IPS DF 6.9 (cell line): ENCODE results near the gene C2CD4C.
"Not testable (repeated sequence)": the region's sequence is repeated elsewhere in the genome, so short reads cannot be mapped to it uniquely, and the experiment has no call there.

Experiments
- DNase-seq: peaks from one replicate; pipeline ENCODE4 v3.0.0-alpha.2; 2013; ENCODE audit warnings: low read depth, low spot score
- H3K27ac ChIP-seq: one replicate; pipeline ENCODE4 v1.5.1; 2013; ENCODE audit warnings: low read length, control low read depth
- H3K27me3 ChIP-seq: 2 replicates; pipeline ENCODE4 v1.6.1; 2013; ENCODE audit warnings: mild to moderate bottlenecking, low read length; ENCODE audit not compliant: control insufficient read depth, insufficient read depth
- H3K36me3 ChIP-seq: 2 replicates; pipeline ENCODE4 v1.6.1; 2013; ENCODE audit warnings: low read length; ENCODE audit not compliant: control insufficient read depth, insufficient read depth
- H3K4me1 ChIP-seq: 2 replicates; pipeline ENCODE4 v1.6.1; 2013; ENCODE audit warnings: low read length; ENCODE audit not compliant: control insufficient read depth, insufficient read depth
- H3K4me3 ChIP-seq: 2 replicates; pipeline ENCODE4 v1.5.1; 2013; ENCODE audit warnings: mild to moderate bottlenecking, low read length
- H3K9me3 ChIP-seq: 2 replicates; pipeline ENCODE4 v1.6.1; 2013; ENCODE audit warnings: low read length, inconsistent platforms; ENCODE audit not compliant: control insufficient read depth, insufficient read depth
- WGBS: extraction: QIAGEN DNeasy Blood & Tissue Kit; methylation state at CpG from one replicate; pipeline ENCODE4 v1.1.7; 2013; ENCODE audit warnings: mixed read lengths, missing lambda C conversion rate; ENCODE audit not compliant: insufficient read length, insufficient coverage; 5-methylcytosine and 5-hydroxymethylcytosine counted together

Gene C2CD4C

GRCh38 chr19:399370-399769 lies 9.6 kb downstream of the C2CD4C start:
- H3K27me3 ChIP-seq = no peaks in the 10 kb centered on the region; the same call in 1 of the 2 replicates
- H3K27ac ChIP-seq = no peak overlapping the region
- DNase-seq = no peak
- no peaks in the 10 kb centered on the region for H3K36me3 ChIP-seq
- no peaks in the 10 kb centered on the region for H3K9me3 ChIP-seq
- no peak overlapping the region for H3K4me3 ChIP-seq
- H3K4me1 ChIP-seq = no peaks in the 10 kb centered on the region; the same call in 1 of the 2 replicates
- no CpG with 5 or more reads among the region's 9 CpGs for WGBS

GRCh38 chr19:398719-399118 lies 10.2 kb downstream of the C2CD4C start:
- H3K9me3 ChIP-seq = no peaks in the 10 kb centered on the region
- no peaks in the 10 kb centered on the region; the same call in 1 of the 2 replicates for H3K27me3 ChIP-seq
- no peak for DNase-seq
- H3K4me3 ChIP-seq = no peak overlapping the region
- no CpG with 5 or more reads among the region's 17 CpGs for WGBS
- H3K27ac ChIP-seq = no peak overlapping the region
- H3K4me1 ChIP-seq = no peaks in the 10 kb centered on the region; the same call in 1 of the 2 replicates
- no peaks in the 10 kb centered on the region for H3K36me3 ChIP-seq

DNA sequence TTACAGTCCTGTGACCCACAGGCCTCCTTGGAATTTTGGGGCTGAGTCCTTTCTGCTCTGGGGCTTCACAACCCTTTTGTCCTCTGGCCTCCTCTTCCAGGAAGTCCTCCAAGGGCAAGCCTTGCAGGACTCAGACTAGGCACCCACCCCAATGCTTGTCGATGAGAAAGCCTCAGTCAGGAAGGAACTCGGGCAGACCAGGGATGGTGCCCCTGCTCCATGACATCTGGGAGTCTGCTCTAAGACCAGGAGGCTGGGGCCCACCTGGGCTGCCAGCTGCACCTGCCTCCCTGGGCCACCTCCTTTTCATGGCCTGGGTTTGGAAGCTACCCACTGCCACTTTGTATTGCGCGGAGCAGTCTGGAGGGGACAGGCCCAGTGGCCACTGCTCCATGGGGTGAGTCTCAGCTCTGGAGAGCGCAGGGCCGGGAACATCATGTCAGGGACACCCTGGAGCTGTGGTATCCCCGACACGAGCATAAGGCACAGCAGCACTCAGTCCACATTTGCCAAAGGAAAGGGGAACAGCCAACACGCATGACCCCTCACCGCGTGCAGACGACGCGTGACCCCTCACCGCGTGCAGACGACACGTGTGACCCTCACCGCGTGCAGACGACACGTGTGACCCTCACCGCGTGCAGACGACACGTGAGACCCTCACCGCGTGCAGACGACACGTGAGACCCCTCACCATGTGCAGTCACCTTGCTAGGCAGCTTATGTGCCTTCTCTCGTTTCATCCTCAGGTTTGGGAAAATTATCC lies 10.8 kb downstream of the C2CD4C start:
- Histone ChIP-seq H3K27ac (no peak overlapping the region), H3K4me1 (no peaks in the 10 kb centered on the region; the same call in 1 of the 2 replicates), H3K4me3 (no peak overlapping the region), H3K36me3 (no peaks in the 10 kb centered on the region), H3K9me3 (no peaks in the 10 kb centered on the region), H3K27me3 (no peaks in the 10 kb centered on the region; the same call in 1 of the 2 replicates)
- no CpG with 5 or more reads among the region's 31 CpGs for WGBS
- DNase-seq = no peak

DNA sequence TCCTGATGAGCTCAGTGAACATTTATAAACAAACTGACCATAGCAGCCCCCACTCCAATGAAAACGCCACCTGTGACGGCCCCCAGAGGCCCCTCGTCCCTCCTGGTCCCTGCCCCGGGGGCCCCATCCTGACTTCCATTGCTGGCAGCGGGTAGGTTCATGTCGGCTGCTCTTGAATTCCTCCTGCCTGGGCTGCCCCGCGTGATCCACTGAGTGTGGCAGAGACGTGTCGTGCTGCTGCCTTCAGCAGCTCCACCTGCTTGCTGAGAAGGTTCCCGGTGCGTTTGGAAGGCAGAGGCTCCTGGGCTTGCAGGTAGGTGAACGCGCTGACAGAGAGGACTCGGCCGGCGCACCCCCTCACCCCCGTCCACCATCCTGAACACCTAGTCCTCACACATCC lies 11.6 kb downstream of the C2CD4C start:
- DNase-seq = no peak
- H3K36me3 ChIP-seq = no peaks in the 10 kb centered on the region
- no CpG with 5 or more reads among the region's 18 CpGs for WGBS
- H3K27ac ChIP-seq = no peak overlapping the region
- no peaks in the 10 kb centered on the region for H3K9me3 ChIP-seq
- no peaks in the 10 kb centered on the region; the same call in 1 of the 2 replicates for H3K27me3 ChIP-seq
- no peaks in the 10 kb centered on the region; the same call in 1 of the 2 replicates for H3K4me1 ChIP-seq
- H3K4me3 ChIP-seq = no peak overlapping the region

- no peak for DNase-seq
- H3K27ac ChIP-seq = no peak overlapping the region
- no peaks in the 10 kb centered on the region for H3K27me3 ChIP-seq
- H3K36me3 ChIP-seq = no peaks in the 10 kb centered on the region
- no peak overlapping the region for H3K4me3 ChIP-seq
- no peaks in the 10 kb centered on the region; the same call in 1 of the 2 replicates for H3K4me1 ChIP-seq
- no peaks in the 10 kb centered on the region for H3K9me3 ChIP-seq
- WGBS = 100% methylated on average over 5 of the region's 5 CpGs
These were observed 13.5 kb downstream of the C2CD4C start for GRCh38 chr19:395467-395866.

- not testable (repeated sequence) for H3K27me3 ChIP-seq, H3K9me3 ChIP-seq
- 100% methylated on average over 1 of the region's 1 CpG for WGBS
These were observed 14.1 kb downstream of the C2CD4C start for GRCh38 chr19:394857-395256.

DNA sequence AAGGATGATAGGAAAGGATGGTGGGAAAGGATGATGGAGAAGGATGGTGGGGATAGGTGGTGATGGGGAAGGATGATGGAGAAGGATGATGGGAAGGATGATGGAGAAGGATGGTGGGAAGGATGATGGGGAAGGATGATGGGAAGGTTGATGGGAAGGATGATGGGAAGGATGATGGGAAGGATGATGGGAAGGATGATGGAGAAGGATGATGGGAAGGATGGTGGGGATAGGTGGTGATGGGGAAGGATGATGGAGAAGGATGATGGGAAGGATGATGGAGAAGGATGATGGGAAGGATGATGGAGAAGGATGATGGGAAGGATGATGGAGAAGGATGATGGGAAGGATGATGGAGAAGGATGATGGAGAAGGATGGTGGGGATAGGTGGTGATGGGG lies 15.4 kb downstream of the C2CD4C start:
- not testable (repeated sequence) for H3K27ac ChIP-seq, H3K4me1 ChIP-seq, H3K27me3 ChIP-seq, H3K9me3 ChIP-seq, H3K4me3 ChIP-seq, DNase-seq, H3K36me3 ChIP-seq

More at GRCh38 chr19:394857-395256, 14.1 kb downstream of the C2CD4C start:
- not testable (repeated sequence) for H3K4me3 ChIP-seq, H3K36me3 ChIP-seq, H3K4me1 ChIP-seq, DNase-seq, H3K27ac ChIP-seq

DNA sequence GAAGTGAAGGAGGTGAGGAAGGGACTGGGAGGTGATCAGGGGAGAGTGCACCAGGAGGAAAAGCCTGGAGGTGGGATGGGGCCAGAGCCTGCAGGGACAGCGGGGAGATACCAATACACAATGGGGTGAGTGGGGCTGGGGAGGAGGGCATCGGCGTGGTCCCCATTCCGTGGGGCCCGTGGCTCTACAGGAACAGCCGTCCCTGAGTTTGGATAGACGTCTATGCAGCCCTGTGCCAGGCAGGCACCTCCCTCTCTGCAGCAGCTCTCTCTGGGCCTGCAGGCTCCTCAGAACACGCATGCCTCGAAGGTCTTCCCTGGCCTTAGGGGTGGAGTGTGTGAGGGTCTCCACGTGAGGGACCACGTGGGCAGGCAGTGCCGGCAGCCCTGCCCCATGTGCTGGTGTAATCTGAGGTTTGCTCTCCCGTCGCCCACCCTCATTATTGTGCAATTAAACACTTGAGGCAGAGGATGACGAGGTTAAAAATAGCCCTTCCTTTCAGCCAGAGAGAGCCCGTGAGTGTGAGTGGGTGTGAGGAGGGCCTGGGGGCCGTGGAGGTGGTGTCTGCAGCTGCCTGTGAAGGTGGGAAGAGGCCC lies 16.5 kb downstream of the C2CD4C start:
- Histone ChIP-seq H3K27me3 (no peaks in the 10 kb centered on the region), H3K36me3 (no peaks in the 10 kb centered on the region), H3K27ac (no peak overlapping the region), H3K9me3 (no peaks in the 10 kb centered on the region), H3K4me1 (peaks cover 2% of the 10 kb centered on the region; the same call in 1 of the 2 replicates), H3K4me3 (no peak overlapping the region)
- DNase-seq = no peak
- no CpG with 5 or more reads among the region's 17 CpGs for WGBS

GRCh38 chr19:391726-392374 lies 17.1 kb downstream of the C2CD4C start:
- Histone ChIP-seq H3K9me3 (no peaks in the 10 kb centered on the region), H3K4me1 (peaks cover 2% of the 10 kb centered on the region; the same call in 1 of the 2 replicates), H3K4me3 (no peak overlapping the region), H3K36me3 (no peaks in the 10 kb centered on the region), H3K27me3 (no peaks in the 10 kb centered on the region), H3K27ac (no peak overlapping the region)
- no CpG with 5 or more reads among the region's 30 CpGs for WGBS
- no peak for DNase-seq

DNA sequence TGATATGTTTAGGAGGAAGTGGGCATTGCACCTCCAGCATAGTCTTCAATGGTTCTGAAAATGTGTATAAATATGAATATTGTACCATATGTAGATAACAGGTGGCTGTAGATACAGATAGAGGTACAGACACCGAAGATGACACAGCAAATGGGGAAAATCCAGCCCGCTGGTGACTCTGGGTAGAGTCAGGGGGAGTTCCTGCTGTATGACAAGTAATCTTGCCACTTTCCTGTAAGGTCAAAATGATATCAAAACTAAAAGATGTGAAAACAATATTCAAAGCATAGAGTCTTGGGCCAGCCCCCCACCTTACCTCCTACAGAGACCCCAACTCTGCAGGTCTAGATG lies 17.8 kb downstream of the C2CD4C start:
- peaks cover 2% of the 10 kb centered on the region; the same call in 1 of the 2 replicates for H3K4me1 ChIP-seq
- no peak overlapping the region for H3K4me3 ChIP-seq
- no peak overlapping the region for H3K27ac ChIP-seq
- no peaks in the 10 kb centered on the region for H3K27me3 ChIP-seq
- H3K36me3 ChIP-seq = no peaks in the 10 kb centered on the region
- no peaks in the 10 kb centered on the region for H3K9me3 ChIP-seq
- no CpG with 5 or more reads among the region's 2 CpGs for WGBS
- DNase-seq = no peak
